GM21526 (cell line): ENCODE data around the gene FXR2.

ENCODE experiments used
- ATAC-seq: cut with Tn5 transposase; IDR thresholded peaks from one replicate; pipeline ENCODE4 v1.9.1; 2021; ENCODE audit warnings: moderate library complexity; ENCODE audit not compliant: unreplicated experiment, low FRiP score

FXR2 gene

GRCh38 chr17:7573324-7574080 lies 41.2 kb downstream of the FXR2 start:
- no peak for ATAC-seq

GRCh38 chr17:7572588-7573323 lies 41.9 kb downstream of the FXR2 start:
- ATAC-seq, result peak; percentile 77

- ATAC-seq, result no peak
These were observed 42.4 kb downstream of the FXR2 start for GRCh38 chr17:7572338-7572587.

- ATAC-seq, result no peak
These were observed 44.3 kb downstream of the FXR2 start for GRCh38 chr17:7570351-7570750.

GRCh38 chr17:7569571-7569970 lies 45.1 kb downstream of the FXR2 start:
- ATAC-seq, result no peak

GRCh38 chr17:7563115-7563869 lies 51.4 kb downstream of the FXR2 start:
- no peak for ATAC-seq

- ATAC-seq, result peak; percentile 1
These were observed 52.5 kb downstream of the FXR2 start for GRCh38 chr17:7562208-7562605.

GRCh38 chr17:7561589-7562207 lies 53.0 kb downstream of the FXR2 start, which contains the start of gene SENP3:
TSS of gene SENP3 (plus strand) at chr17:7561919. CDS start at chr17:7563077, 1,158 bp downstream.
- peak; percentile 45 for ATAC-seq

GRCh38 chr17:7561028-7561575 lies 53.6 kb downstream of the FXR2 start:
- ATAC-seq, result peak; percentile 50

GRCh38 chr17:7560172-7561027 lies 54.3 kb downstream of the FXR2 start:
- no peak for ATAC-seq

GRCh38 chr17:7559320-7560171 lies 55.2 kb downstream of the FXR2 start:
- no peak for ATAC-seq

- no peak for ATAC-seq
These were observed 56.0 kb downstream of the FXR2 start, which contains the start of gene TNFSF13 for GRCh38 chr17:7558544-7559319. TSS of gene TNFSF13 (plus strand) at chr17:7558750. CDS start at chr17:7559040, 290 bp downstream.

- ATAC-seq, result no peak
These were observed 56.7 kb downstream of the FXR2 start for GRCh38 chr17:7557775-7558543.

- ATAC-seq, result no peak
These were observed 57.4 kb downstream of the FXR2 start for GRCh38 chr17:7557147-7557764.

GRCh38 chr17:7556627-7557026 lies 58.1 kb downstream of the FXR2 start:
- ATAC-seq, result no peak

GRCh38 chr17:7555320-7555948 lies 59.3 kb downstream of the FXR2 start:
- ATAC-seq, result no peak
